Karpas-422 (cell line): ENCODE data around the gene XPO6. TPM values are rescaled to one million over a fixed set of nuclear protein-coding genes. Genes with fewer than 3 reads are reported as not detected.

Experiments used
- DNase-seq: peaks from one replicate; pipeline ENCODE4 v3.0.0-alpha.2; 2015
- H2AFZ ChIP-seq: fragments of 200-600 bp; sonication (generic); 2 replicates; pipeline ENCODE4 v1.6.1; 2014; ENCODE audit warnings: antibody characterized with exemption, low read length, mixed read lengths
- H3K27ac ChIP-seq: fragments of 200-600 bp; sonication (generic); 2 replicates; pipeline ENCODE4 v1.5.1; 2014; ENCODE audit warnings: mild to moderate bottlenecking, low read length, moderate library complexity
- H3K27me3 ChIP-seq: fragments of 200-600 bp; sonication (generic); 2 replicates; pipeline ENCODE4 v1.6.1; 2014; ENCODE audit warnings: low read length, mixed read lengths
- H3K36me3 ChIP-seq: fragments of 200-600 bp; sonication (generic); 2 replicates; pipeline ENCODE4 v1.6.1; 2014; ENCODE audit warnings: low read length, mixed read lengths; ENCODE audit not compliant: insufficient read depth
- H3K4me1 ChIP-seq: fragments of 200-600 bp; sonication (generic); 2 replicates; pipeline ENCODE4 v1.6.1; 2014; ENCODE audit warnings: mild to moderate bottlenecking, low read length, mixed read lengths
- H3K4me2 ChIP-seq: fragments of 200-600 bp; sonication (generic); 2 replicates; pipeline ENCODE4 v1.6.1; 2014; ENCODE audit warnings: low read length, low read depth, mild to moderate bottlenecking; ENCODE audit not compliant: poor library complexity, severe bottlenecking
- H3K4me3 ChIP-seq: fragments of 200-600 bp; sonication (generic); 2 replicates; pipeline ENCODE4 v1.5.1; 2014; ENCODE audit warnings: mild to moderate bottlenecking, antibody characterized with exemption, low read length, mixed read lengths
- H3K79me2 ChIP-seq: fragments of 200-600 bp; sonication (generic); 2 replicates; pipeline ENCODE4 v1.6.1; 2014; ENCODE audit warnings: mild to moderate bottlenecking, low read length, mixed read lengths
- H3K9ac ChIP-seq: fragments of 200-600 bp; sonication (generic); 2 replicates; pipeline ENCODE4 v1.6.0; 2014; ENCODE audit warnings: low read length
- H3K9me2 ChIP-seq: fragments of 200-600 bp; sonication (generic), shearing (Covaris generic); replicated peaks from 2 replicates; pipeline ENCODE4 v1.6.0; 2014; ENCODE audit warnings: mild to moderate bottlenecking, low read length, moderate library complexity; ENCODE audit not compliant: insufficient read depth
- H3K9me3 ChIP-seq: fragments of 300-700, 200-600 bp; sonication (generic); 2 replicates; pipeline ENCODE4 v1.6.1; 2014; ENCODE audit warnings: low read length, mixed read lengths
- H4K20me1 ChIP-seq: fragments of 200-600 bp; sonication (generic); 2 replicates; pipeline ENCODE4 v1.6.1; 2014; ENCODE audit warnings: mild to moderate bottlenecking, antibody characterized with exemption, low read length, low read depth; ENCODE audit not compliant: insufficient read depth
- total RNA-seq: library from RNA; depleted of rRNA; stranded (reverse); fragments of >200 nt; shearing (Covaris generic); gene quantifications from 2 replicates; pipeline ENCODE4 v1.2.3, GENCODE V29; 2014; ENCODE audit warnings: low replicate concordance

XPO6 gene
- total RNA-seq, 1 experiment from 2014 or later, result 136 TPM

DNA sequence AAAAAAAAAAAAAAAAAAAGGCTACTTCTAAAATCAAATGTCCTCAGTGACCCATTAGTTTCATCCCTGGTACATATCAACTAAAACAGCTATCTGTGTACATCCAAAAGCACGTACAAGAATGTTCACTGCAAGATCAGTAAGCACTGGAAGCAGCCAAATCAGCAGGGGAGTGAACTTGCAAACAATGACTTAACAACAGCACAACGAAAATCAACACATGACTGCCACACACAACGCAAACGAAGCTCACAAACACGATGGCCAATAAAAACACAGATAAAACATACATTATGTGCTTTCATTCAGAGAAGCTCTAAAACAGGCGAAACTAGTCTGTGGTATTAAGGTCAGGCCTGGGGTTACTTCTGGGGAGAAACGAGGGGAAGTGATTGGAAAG is 60.6 kb downstream of the XPO6 start:
- peaks cover 4% of the 10 kb centered on the region; the same call in 1 of the 2 replicates for H4K20me1 ChIP-seq
- H3K4me3 ChIP-seq, result no peak overlapping the region
- no peaks in the 10 kb centered on the region for H3K4me1 ChIP-seq
- H3K79me2 ChIP-seq, result peaks cover 77% of the 10 kb centered on the region
- H3K4me2 ChIP-seq, result no peak overlapping the region
- H3K36me3 ChIP-seq, result peaks cover 85% of the 10 kb centered on the region
- H3K9me3 ChIP-seq, result no peaks in the 10 kb centered on the region
- no peak for DNase-seq
- H3K27me3 ChIP-seq, result no peaks in the 10 kb centered on the region
- H3K9ac ChIP-seq, result no peak overlapping the region
- no peaks in the 10 kb centered on the region for H3K9me2 ChIP-seq
- no peak overlapping the region for H3K27ac ChIP-seq
- H2AFZ ChIP-seq, result no peak overlapping the region

DNA sequence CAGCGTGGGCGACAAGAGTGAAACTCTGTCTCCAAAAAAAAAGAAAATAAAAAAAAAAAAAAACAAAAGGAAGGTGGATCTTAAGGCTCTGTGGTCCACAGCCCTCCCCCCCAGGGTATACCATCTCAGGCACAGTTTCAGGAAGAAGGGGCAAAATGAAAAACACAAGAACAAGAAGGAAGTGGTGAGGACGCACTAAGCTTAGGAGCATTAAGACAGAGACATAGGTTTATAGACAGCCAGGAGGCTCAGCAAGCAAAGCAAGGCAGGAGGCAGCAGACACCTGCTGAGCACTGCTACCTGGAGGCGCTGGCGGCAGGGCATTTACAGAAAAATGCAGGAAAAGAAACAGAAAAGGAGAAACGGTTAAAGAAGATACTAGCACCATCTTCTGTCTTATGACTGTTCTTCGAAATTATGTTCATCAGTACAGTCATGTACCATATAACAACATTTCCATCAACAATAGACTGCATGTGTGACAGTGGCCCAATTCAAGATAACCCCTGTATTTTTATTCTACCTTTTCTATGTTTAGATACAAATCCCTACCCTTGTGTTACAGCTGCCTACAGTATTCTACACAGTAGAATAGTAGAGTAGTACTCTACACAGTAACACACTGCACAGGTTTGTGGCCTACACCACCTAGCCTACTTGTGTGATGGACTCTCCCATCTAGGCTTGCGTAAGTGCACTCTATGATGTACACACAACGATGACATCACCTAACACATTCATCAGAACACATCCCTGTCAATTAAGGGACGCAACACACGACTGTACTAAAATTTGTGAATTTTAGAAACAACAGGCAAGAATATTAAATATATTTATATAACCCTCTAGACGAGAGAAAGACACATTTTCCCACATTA is 62.5 kb downstream of the XPO6 start:
- Histone ChIP-seq H4K20me1 (peaks cover 4% of the 10 kb centered on the region; the same call in 1 of the 2 replicates), H3K9me3 (no peaks in the 10 kb centered on the region), H3K9me2 (no peaks in the 10 kb centered on the region), H3K4me3 (no peak overlapping the region), H3K36me3 (peaks cover 85% of the 10 kb centered on the region), H3K4me1 (no peaks in the 10 kb centered on the region), H3K27me3 (no peaks in the 10 kb centered on the region), H2AFZ (no peak overlapping the region), H3K9ac (no peak overlapping the region), H3K79me2 (peaks cover 75% of the 10 kb centered on the region), H3K4me2 (no peak overlapping the region), H3K27ac (no peak overlapping the region)
- DNase-seq, result no peak

- Histone ChIP-seq H3K9ac (no peak overlapping the region), H4K20me1 (peaks cover 4% of the 10 kb centered on the region; the same call in 1 of the 2 replicates), H2AFZ (no peak overlapping the region), H3K4me2 (no peak overlapping the region), H3K4me3 (no peak overlapping the region), H3K9me2 (no peaks in the 10 kb centered on the region), H3K27ac (no peak overlapping the region), H3K27me3 (no peaks in the 10 kb centered on the region), H3K79me2 (peaks cover 79% of the 10 kb centered on the region), H3K9me3 (no peaks in the 10 kb centered on the region), H3K36me3 (peaks cover 81% of the 10 kb centered on the region), H3K4me1 (peaks cover 15% of the 10 kb centered on the region)
- DNase-seq, result no peak
These were observed 65.2 kb downstream of the XPO6 start for GRCh38 chr16:28146536-28146935.

DNA sequence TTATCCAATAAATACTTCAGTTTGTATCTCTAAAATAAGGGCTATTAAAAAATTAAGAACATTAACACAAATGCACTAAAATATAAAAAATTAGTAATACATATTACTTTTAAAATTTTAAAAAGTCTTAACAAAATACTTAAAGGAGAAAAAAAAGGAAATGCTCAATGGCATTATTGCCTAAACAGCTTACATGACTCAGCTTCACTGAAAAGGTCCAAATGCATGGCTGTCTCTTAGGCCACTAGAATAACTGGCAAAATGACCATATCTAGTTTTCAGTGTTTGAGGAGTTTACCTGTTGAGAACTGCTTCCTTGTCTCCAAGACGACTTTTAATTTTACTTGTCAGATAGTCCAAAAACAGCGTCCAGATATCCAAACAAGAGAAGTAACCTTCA is 66.0 kb downstream of the XPO6 start:
- no peak overlapping the region for H3K4me3 ChIP-seq
- H2AFZ ChIP-seq, result no peak overlapping the region
- DNase-seq, result no peak
- H3K9ac ChIP-seq, result no peak overlapping the region
- peaks cover 4% of the 10 kb centered on the region; the same call in 1 of the 2 replicates for H4K20me1 ChIP-seq
- H3K27me3 ChIP-seq, result no peaks in the 10 kb centered on the region
- H3K4me1 ChIP-seq, result peaks cover 22% of the 10 kb centered on the region
- no peaks in the 10 kb centered on the region for H3K9me3 ChIP-seq
- H3K9me2 ChIP-seq, result no peaks in the 10 kb centered on the region
- peaks cover 80% of the 10 kb centered on the region for H3K79me2 ChIP-seq
- H3K36me3 ChIP-seq, result peaks cover 74% of the 10 kb centered on the region
- H3K27ac ChIP-seq, result no peak overlapping the region
- no peak overlapping the region for H3K4me2 ChIP-seq

- H3K9me2 ChIP-seq, result no peaks in the 10 kb centered on the region
- peaks cover 84% of the 10 kb centered on the region for H3K79me2 ChIP-seq
- H3K4me3 ChIP-seq, result no peak overlapping the region
- no peak overlapping the region for H3K9ac ChIP-seq
- H3K9me3 ChIP-seq, result no peaks in the 10 kb centered on the region
- no peaks in the 10 kb centered on the region for H3K27me3 ChIP-seq
- no peak overlapping the region for H3K4me2 ChIP-seq
- peak; percentile 68 for DNase-seq
- peaks cover 53% of the 10 kb centered on the region for H3K36me3 ChIP-seq
- H2AFZ ChIP-seq, result no peak overlapping the region
- peaks cover 41% of the 10 kb centered on the region for H3K4me1 ChIP-seq
- peak overlapping the region; percentile 28; the same call in 1 of the 2 replicates for H3K27ac ChIP-seq
- H4K20me1 ChIP-seq, result 0 out of 2 replicates have a peak, but pooled peaks cover 4% of the 10 kb centered on the region
These were observed 70.8 kb downstream of the XPO6 start for GRCh38 chr16:28140788-28141618.

- no peak for DNase-seq
- Histone ChIP-seq H3K79me2 (peaks cover 80% of the 10 kb centered on the region), H2AFZ (no peak overlapping the region), H3K27me3 (no peaks in the 10 kb centered on the region), H3K9me3 (no peaks in the 10 kb centered on the region), H4K20me1 (peaks cover 4% of the 10 kb centered on the region; the same call in 1 of the 2 replicates), H3K9ac (no peak overlapping the region), H3K4me2 (no peak overlapping the region), H3K9me2 (no peaks in the 10 kb centered on the region), H3K4me1 (peaks cover 41% of the 10 kb centered on the region), H3K36me3 (peaks cover 48% of the 10 kb centered on the region; the same call in 1 of the 2 replicates), H3K27ac (no peak overlapping the region), H3K4me3 (no peak overlapping the region)
These were observed 72.2 kb downstream of the XPO6 start for GRCh38 chr16:28139530-28139929.

DNA sequence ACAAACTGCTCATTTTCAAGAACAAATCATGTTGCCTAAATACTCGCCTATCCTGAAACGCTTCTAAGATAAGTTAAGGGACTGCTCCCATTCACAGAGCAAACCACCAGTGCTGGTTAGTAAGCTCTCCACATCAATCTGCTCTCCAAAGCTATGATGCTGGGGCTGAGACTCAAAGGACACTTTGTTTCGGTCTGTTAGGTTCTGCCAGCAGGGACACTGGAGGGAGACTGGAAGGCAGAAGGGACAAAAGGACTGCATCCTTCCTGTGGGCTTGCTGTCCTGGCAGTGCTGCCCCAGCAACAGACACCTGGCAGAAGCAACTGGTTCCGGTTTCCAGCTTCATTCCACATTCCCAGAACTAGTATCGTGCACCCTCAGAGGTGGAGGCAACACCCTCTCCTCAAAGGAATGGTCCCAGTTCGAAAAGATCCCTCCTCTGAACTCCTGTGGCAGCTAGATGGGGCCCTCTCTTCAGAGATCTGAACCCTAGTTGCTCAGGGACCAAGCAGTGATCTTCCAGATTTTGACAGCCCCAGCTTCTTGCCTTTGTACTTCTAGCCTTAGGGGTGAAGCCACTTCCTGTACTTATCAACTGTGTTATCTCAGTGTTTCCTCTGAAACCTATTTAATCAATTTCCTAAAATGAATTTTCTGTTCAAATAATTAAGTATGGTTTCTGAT is 74.9 kb downstream of the XPO6 start:
- H3K4me3 ChIP-seq, result no peak overlapping the region
- H3K27me3 ChIP-seq, result no peaks in the 10 kb centered on the region
- H3K36me3 ChIP-seq, result peaks cover 49% of the 10 kb centered on the region
- no peak for DNase-seq
- H3K79me2 ChIP-seq, result peaks cover 61% of the 10 kb centered on the region
- H3K9me2 ChIP-seq, result no peaks in the 10 kb centered on the region
- H3K4me2 ChIP-seq, result no peak overlapping the region
- no peaks in the 10 kb centered on the region for H3K9me3 ChIP-seq
- H3K27ac ChIP-seq, result no peak overlapping the region
- H3K4me1 ChIP-seq, result peaks cover 29% of the 10 kb centered on the region
- H2AFZ ChIP-seq, result no peak overlapping the region
- peaks cover 4% of the 10 kb centered on the region; the same call in 1 of the 2 replicates for H4K20me1 ChIP-seq
- no peak overlapping the region for H3K9ac ChIP-seq
